Stimulated activated CD4-positive, alpha-beta T cell treated with anti-CD3 and anti-CD28 coated beads, Interleukin-1b, Interleukin-23, amount 100 ng/mL, for 48 hours (primary cell): ENCODE measurements around the gene DENND2D.
A peak's percentile ranks its signal among the peaks of the same experiment; 100 is the strongest.

Source experiments
- DNase-seq: peaks from one replicate; pipeline ENCODE4 v3.0.0-alpha.2; 2020

Gene DENND2D

DNA sequence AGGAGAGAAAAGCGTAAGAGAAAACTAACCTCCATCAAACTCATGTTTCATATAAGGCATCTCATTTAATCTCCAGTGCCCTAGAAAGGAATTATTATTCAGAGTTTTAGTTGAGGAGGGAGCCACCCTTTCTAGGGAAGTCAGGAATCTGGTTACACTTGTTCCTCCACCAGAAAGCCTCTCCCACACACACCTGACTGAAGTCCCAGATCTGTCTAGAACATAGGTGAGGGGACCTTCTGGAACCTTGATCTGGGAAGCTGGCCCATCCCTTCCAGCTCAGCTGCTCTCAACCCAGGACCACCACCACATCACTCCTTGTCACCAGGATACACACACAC, 1.9 kb upstream of the DENND2D start:
- no peak for DNase-seq

DNA sequence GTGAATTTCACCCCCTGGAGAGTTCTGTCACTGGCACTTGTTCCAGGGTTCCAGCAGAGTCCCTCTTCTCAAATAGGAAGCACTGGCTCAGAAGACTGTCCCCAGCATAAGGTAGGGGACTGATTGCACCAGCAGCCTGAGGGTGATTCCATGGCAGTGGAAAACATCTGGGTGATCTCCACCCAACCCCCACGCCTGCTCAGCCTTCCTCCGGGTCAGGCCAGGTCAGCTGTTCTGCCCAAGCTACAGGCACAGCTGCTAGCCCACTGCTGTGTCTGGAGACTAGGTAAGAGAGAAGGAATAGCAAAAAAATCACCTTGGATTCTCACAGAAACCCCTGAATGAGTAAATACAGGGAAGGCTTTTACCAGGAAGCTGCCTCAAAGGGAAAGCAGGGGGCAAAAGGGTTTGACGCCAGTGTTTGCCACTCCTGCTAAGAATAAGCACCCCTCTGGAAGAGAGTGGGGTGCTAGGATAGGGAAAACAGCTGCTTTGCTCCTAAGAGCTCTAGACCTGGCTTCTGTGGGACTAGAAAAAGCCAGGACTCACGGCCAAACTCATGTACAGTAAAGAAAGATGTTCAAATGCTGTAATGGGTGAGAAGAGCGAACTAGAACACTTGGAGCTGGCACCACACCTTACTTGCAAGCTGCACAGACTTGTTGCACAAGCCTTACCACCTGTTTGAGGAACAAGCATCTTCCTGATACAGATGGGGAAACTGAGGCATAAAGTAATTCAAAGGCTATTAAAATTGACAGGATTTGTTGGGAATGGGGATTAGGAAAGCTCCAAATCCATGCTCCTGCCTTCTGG, 1.0 kb upstream of the DENND2D start:
- DNase-seq: no peak

DNA sequence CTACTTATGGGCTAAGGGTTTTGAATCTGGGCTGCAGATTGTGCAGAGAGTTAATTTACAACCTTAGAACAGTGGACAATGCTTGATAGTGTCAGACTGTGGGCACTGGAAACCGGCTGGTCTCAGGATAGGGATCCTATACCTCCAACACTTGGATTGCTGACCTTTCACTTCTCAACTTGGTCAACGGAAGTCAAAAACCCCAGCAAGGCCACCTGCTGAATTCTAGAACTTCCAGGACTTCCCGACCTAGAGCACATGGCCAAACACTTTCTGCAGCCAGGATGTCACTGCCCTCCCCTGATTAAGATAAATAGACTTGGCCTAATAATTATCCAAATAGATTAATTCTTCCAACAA, 336 bp upstream of the DENND2D start:
- DNase-seq: no peak

DNA sequence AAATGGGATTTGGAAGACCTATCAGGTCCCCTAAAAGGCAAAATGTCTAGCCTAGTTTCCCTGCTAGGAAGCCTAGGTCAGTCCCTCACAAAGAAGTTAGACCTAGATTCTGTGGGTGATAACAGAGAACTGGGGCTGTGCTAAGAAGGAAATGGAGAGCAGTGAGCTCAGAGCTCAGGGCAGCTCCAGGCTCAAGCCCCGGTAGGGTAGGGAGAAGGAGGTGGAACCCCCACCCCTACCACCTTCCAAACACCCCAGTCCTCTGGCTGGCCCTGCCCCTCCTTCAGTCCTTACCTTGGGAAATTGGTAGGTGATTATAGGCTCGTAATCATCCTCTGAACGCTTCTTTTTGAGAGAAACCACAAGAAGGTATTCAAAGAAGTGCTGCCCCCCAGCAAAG, 1.1 kb downstream of the DENND2D start:
- DNase-seq: no peak

DNA sequence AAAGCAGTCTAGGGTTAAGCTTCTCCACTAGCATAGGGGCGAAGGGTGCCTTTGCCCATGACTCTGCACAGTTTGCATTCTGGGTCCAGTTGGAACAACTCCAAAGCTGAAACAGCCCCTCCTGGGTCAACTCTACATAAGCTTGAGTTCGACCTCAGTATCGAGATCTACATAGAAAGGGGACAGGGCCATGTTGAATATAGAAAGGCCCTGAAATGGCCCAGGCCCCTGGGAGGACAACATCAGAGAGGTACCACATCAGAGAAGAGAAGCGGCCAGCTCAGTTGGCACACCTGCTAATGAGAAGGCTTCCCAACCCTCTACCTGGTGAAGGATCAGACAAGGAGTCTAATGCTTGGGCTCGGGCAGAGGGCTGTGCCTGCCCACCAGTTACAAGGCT, 1.6 kb downstream of the DENND2D start:
- no peak for DNase-seq

DNA sequence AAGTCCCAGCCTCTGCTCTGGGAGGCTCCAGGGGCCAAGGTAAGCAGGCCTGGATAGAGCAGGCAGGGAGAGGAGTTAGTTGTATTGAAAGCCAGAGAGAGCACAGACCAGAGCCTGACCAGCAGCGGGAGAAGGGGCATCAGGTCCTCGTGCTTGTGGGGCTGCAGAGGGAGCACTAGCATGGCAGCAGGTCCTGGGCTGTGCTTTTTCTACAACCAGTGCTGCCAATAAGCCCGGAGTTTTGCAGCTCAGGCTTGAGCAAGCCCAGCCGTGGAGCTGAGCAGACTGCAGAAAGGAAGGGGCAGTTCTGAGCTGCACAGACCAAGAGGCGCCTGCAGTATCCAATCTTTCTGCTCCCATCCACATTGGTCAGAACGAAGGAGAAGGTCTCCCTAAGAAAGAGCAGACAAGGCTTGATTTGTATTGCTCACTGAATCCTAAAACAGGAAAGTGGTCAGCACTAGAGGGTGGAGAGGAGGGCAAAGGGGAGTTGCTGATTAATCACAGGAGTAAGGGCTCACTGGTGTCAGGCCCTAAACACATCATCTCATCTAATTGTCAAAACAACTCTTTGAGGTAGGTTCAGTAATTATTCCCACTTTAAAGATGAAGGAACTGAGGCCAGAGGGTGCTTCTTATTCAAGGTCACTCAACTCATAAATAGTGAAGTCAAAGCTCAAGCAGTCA, 2.7 kb downstream of the DENND2D start:
- DNase-seq: peak; percentile 70

DNA sequence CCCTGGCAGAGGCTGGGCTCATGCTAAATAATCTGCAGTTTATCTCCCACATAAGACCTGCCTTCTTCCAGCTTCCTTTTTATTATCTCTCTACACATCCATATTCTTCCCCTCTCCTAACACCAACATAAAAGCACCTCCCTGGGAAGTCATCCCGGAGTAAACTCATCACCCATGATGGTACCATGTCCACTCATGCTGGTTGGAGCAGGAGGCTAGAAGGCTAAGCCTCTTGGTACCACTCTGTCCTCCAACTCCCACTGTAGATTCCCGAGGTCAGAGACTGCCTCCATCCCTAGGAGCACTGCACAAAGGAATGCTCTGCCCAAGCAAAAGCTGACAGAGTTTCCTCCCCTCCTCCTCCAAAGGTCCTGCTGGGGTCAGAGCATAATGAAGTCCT, 4.2 kb downstream of the DENND2D start:
- DNase-seq: no peak

DNA sequence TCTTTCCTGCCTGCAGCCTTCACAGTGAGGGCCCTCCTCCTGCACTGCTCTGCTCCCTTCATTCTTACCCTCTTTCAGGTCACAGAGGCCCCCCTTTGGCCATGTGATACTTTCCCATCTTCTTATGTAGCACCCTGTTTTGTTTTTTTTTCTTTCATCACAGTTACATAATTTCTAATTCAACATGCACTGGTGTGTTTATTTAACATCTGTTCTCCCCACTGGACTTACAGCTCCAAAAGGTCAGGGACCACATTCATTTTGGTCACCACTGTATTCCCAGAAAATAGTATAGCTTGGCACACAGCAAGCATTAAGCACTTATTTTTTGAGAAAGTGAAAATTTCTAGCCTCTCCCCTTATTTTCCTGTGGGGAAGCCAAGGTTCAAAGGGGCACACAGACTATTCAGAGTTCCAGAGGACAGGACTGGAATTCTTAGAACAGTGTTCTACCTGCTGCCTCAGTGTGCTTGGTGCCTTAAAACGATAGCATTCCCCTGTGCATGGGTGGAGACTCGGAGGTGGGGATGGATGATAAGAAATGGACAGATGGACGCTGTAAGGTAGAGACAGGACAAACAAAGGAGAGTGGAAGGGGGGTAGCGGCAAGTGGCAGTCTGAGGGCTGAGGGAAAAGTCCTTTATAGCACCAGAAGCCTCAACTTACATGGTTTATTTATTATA, 5.3 kb downstream of the DENND2D start:
- no peak for DNase-seq

DNA sequence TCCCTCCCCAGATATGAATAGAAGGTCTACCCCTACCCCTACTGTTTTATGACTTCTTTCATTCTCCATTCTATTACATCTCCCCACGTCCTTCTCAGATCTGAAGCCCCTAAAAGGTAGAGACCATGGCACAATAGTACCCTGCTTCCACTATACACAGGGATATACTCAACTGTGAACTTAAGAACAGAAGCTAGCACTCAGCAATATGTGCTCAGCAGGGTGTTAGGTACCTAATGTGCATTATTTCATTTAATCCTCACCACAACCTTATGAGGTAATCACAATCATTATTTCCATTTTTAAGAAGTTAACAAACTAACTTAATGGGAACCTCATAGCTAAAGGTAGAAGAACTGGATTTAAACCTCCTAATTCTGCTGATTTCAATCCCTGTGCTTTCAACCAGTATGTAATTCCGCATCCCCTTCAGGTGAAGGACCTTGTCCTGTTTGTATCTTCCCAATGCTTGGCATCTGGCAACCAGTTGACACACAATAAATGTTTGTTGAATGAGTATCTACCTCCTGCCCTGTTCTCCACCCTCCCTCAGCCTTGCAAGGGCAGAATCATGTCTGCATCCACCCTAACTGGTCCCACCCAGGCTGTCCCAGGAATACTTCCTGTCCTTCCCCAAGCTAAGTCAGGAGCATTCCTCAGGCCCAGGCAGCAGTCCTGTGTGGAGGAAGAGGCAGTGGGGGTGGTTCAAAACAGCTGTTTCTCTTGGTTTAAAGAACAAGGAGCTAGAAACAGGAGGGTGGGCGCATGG, 6.5 kb downstream of the DENND2D start:
- DNase-seq: no peak

DNA sequence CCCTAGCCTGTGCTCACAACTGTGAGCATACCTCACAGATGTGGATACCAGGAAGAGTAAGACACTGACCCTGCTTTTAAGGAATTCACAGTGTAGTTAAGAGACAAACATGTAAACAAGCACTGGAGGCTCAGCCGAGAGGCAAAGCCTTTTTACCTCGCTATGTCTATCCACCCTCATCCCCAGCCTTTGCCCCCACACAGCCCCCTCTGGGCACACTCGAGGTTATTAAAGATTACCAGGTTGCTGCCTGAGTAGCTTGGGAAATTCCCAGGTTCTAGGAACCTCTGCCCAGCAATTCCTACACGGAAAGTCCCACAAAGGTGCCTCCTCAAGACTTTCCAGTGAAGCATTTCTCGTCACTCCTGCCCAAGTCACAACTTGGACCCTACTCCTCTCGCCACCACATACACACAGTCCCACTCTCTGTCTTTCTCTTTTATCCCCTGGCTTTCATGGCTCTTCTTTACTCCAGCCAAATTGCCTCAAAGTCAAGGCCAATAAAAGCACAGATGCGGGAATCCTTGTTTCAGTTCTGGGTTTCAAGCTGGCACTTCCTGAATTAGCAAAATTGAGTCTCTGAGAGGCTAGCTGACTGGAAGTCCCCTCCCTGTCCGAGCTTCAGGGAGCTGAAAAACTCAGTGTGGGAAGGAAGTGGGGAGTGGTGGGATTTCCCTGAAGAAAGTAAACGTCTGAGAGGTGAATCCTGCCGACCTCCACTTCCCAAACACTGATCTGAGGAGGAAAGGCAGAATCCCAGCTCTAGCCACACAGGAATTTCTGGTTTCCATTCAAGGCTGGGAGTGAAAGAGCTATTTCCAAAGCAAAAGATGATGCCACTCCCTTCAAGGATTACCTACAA, 7.6 kb downstream of the DENND2D start:
- DNase-seq: no peak

DNA sequence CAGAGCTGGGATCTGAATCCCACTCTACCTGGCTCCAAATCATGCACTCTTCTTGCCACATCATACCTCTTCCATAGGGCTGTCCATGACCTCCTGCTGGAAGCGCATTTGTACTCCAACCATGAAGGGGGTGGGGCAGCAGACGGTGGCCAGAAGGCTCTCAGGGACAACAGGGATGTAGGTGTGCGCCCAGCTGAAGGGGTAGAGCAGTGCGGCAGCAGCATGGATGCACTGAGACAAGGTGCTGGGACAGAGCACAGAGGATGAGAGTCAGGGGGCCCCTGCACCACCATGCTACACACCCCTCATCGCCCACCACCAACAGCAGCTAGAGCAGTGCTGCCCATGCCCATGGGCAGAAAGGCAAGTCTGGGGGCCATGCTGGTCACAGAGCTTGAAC, 8.4 kb downstream of the DENND2D start:
- no peak for DNase-seq

DNA sequence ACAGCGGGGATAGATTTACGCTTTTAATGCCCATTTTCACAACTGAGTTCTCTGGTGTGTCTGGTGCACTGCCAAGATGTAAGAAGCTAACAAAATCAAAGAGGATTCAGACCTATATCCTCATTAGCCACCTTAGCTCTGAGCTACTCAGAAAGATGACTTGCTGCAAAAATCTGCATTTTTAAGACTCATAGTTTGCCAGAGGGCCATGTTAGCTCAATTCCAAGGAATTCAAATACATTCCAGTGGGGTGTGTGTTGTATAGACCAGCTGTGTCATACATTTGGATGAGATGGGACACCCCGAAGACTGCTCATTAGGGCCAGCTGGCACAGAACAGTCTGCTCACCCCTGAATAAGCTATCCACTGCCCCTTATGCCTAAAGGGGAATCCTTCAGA, 8.9 kb downstream of the DENND2D start:
- no peak for DNase-seq

DNA sequence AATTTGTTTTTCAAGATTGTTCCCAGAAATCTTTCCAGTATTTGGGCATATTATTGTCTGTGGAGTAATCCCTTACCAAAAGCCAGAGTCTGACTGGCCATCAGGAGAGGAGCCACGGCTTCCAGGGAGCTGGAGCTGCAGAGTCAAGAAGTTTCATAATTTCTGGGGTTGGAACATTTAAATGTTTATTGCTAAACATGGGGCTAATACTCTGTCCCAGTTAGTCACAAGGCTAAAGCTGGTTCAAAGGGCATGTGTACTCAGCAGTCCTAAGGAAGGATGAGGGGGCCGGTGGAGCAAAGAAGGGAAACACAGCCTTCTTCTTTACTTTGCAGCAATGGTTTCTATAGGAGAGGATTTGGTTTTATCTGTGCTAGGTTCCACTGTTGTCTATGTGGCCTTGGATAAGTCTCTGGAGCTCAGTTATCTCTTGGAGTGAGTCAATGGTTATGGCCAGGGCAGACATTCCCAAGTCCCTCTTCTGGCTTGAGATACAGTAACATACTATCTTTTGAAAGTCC, 9.5 kb downstream of the DENND2D start:
- no peak for DNase-seq

DNA sequence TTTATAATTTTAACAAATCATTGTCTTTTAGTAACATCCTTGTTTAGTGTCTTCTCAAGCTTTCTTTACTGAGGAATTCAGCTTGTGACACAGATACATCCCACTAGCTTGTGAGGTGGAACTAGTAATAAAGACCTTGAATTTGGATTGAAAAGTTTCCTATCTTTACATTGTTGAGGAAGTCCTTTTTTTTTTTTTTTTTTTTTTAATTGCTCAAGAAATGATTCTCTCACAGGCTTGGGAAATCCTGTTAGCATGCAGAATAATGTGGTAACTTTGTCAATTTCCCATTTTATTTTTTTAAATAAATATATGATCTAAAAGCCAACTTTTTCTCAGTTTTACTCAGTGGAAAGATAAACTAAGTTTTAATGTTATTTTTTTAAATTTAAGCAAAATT, 15.8 kb downstream of the DENND2D start:
- DNase-seq: no peak

DNA sequence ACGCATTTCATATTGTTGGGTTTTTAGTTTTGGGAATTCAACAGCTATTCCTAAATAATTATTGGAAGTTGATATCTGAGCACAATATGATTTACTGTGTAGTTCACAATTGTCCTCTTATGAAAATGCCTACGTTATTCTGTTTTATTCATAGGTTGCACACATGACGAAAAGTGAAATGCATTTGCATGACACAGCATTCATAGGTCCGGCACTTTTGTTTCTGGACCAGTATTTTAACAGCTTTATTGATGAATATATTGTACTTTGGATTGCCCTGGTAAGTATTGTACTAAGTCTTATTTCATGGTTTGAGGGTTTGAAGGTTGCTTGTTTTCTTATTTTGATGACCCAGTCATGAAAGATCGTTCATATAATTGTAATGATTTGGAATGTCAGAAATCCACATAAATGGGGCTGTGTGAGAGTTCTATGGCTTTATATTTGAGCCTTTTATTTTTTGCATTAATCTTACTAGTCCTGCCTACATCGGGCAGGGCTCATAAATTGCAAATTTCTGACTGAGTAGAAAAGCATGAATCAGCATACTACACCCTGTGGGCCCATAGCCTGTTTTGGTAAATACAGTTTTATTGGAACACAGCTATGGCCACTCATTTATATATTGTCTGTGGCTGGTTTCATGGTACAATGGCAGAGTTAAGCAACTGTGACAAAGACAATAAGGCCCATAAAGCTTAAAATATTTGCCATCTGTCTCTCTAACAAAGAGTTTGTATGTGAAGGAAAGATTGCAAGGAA, 17.0 kb downstream of the DENND2D start:
- no peak for DNase-seq

DNA sequence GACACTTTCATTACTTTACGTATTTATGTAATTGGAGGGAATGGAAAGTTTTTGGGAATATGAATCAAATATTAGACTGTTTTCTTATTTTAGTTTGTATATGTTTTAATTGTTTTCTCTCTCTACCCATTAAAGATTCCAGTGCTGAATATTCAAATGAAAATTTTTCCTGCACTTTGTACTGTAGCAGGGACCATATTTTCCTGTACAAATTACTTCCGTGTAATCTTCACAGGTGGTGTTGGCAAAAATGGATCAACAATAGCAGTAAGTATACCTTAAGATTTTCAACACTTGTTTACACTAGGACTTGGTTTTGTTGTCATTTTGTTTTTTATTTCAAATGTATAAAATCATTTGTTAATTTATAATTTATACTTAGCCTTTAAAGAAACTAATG, 18.4 kb downstream of the DENND2D start:
- DNase-seq: no peak

DNA sequence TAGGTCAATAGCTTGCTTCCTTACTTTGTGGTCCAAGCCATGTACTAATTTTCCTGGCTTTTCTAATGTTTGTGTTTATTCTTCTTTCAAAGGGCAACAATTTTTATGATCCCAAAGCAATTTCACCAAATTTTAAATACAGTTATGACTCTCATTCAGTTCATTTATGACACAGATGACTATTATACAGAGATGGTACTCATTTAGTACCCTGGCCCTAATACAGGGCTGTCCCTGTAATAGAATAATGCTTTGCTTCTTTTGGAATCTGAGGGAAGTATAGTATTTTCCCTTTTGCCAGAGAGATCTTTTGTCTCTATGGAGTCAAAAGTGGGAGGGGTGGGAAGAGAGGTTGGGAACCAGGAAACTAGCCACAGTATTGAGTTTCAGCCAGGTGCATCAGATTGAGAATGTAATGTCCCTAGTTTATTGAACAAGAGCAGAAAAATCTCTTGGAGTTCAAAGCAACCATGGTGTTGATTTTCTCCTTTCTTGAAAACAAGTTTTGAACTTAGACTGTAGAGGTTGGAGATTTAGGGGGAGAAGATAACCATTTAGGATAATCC, 20.4 kb downstream of the DENND2D start:
- DNase-seq: no peak

DNA sequence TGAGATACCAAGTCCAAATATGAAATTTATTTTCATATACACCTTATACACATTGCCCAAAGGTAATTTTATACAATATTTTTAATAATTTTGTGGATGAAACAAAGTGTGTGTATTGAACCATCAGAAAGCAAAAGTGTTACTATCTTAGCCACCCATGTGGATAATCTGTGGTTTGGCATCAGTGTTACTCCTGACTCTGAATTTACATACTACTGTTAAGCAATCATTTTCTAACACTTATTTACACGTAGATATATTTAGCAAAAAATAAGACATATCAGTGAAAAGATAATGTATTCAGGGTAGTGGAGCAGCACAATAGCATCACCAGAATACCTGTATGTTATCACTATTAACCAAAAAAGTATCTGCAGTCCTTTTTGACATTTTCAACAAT, 23.8 kb downstream of the DENND2D start:
- no peak for DNase-seq

DNA sequence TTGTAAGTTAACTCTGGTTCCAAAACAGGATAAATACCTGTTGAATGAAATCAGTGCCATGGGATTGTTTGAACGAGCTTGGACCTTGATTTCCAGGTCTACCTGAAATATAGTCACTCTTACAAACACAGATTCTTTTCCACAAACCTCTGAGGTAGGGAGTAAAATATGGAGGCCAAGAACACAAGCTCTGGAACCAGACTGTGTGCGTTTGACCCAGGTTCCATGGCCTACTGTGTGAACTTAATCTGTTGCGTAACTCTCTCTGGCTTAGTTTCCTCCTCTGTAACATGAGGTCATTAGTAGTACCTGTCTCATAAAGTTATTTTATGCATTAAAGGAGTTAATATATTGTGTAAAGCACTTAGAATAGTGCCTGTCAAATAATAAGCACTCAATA, 25.1 kb downstream of the DENND2D start:
- no peak for DNase-seq

DNA sequence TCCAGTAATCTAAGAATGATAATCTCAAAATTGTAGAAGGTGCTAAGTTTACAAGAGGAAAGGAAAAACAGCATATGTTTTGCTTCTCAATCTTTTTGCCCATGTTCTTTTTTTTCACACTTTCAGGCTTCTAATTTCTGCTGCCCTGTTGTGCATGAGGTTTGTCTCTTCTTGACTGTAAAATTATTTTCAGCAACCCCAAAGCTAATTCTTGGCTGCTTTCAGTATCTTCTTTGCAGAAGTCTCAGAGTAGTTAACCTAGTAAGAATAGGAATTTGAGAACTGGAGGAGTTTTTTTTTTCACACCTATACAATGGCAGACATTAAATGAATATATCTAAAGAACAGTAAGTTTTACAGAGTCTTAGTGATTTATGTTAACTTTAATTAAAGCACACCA, 26.4 kb downstream of the DENND2D start:
- no peak for DNase-seq

DNA sequence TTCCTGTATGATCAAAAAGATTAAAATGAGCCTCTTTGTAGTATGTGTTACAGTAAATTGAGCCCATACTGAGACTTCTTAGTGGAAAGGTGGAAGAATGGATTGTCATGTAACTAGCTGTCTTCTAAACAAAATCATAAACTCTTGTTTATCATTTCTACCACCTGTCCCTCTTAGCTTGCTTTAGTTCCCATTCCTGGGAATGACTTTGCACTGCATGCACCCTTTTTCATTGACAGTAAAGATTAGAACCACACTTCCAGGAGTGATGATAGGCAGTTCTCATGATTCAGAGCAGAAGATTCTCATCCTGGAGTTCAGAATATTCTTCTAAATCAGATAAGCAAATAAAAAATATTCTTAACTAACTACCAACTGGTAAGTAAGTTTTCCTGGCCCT, 28.0 kb downstream of the DENND2D start:
- DNase-seq: no peak
